Mucosa of descending colon (tissue), 3 donors: ENCODE measurements around the gene RIPPLY3. TPM values are rescaled to one million over a fixed set of nuclear protein-coding genes. Genes with fewer than 3 reads are reported as not detected.

Experiments
- ATAC-seq: fragments of 200-7000 bp; cut with Tn5 transposase; one replicate; pipeline ENCODE4 v1.9.1; 2020; ENCODE audit warnings: mild to moderate bottlenecking, moderate library complexity
- DNase-seq, 3 donors: peaks; one replicate each; pipeline ENCODE4 v3.0.0-alpha.2; 2020
- H3K36me3 ChIP-seq: fragments of 200-600 bp; one replicate; pipeline ENCODE4 v1.8.0; 2021; ENCODE audit warnings: low read depth, mild to moderate bottlenecking
- H3K4me1 ChIP-seq: fragments of 200-600 bp; one replicate; pipeline ENCODE4 v1.8.0; 2021; ENCODE audit warnings: low read depth, mild to moderate bottlenecking
- H3K4me3 ChIP-seq: fragments of 200-600 bp; one replicate; pipeline ENCODE4 v1.8.0; 2021; ENCODE audit warnings: mild to moderate bottlenecking
- H3K9me3 ChIP-seq: fragments of 200-600 bp; one replicate; pipeline ENCODE4 v1.8.0; 2021; ENCODE audit warnings: mild to moderate bottlenecking
- CTCF ChIP-seq: fragments of 200-600 bp; IDR thresholded peaks from one replicate; pipeline ENCODE4 v1.8.0; 2022; ENCODE audit warnings: antibody characterized with exemption, mild to moderate bottlenecking
- intact Hi-C, 2 donors: fragments of 100-400 bp; cut with DNase I in 1 of 2; cut with micrococcal nuclease in 1 of 2; formaldehyde crosslinking; loops; one replicate each; pipeline versions ENCODE4 v1.11.0 to v1.11.1; 2022; cut with DNase I, micrococcal nuclease
- total RNA-seq, 3 donors: library from RNA; stranded (reverse); fragmentation: NEBNext Ultra II Directional in 2 of 3; extraction: Animal tissue kit (Norgen Biotek cat#: 25700) in 2 of 3; gene quantifications; one replicate each; pipeline versions ENCODE4 v1.2.1 to v1.2.4, GENCODE V29; 2021 to 2023
- donor health status: DM: no; HTN: no; CAD: no; lungs with moderate emphysema.
- donor health status: DM: no; HTN: no; CAD: no.
- donor health status: DM: no; HTN: yes; CAD: no.

RIPPLY3 gene
- total RNA-seq, 3 donors from 2014 or later, result not detected

GRCh38 chr21:37039411-37040075 is 33.0 kb downstream of the RIPPLY3 start:
- intact Hi-C loops, result no loop called here
- no peak for TF ChIP-seq CTCF
- H3K4me1 ChIP-seq, result no peaks in the 10 kb centered on the region

GRCh38 chr21:37040212-37040611 is 33.7 kb downstream of the RIPPLY3 start:
- intact Hi-C loops, result no loop called here
- H3K36me3 ChIP-seq, result no peaks in the 10 kb centered on the region
- DNase-seq, result no peak
- TF ChIP-seq CTCF, result no peak
- no peaks in the 10 kb centered on the region for H3K9me3 ChIP-seq
- no peak overlapping the region for H3K4me3 ChIP-seq
- no peaks in the 10 kb centered on the region for H3K4me1 ChIP-seq
- no peak for ATAC-seq

More at GRCh38 chr21:37039411-37040075, 33.0 kb downstream of the RIPPLY3 start:
- Histone ChIP-seq H3K4me3 (no peak overlapping the region), H3K36me3 (no peaks in the 10 kb centered on the region), H3K9me3 (no peaks in the 10 kb centered on the region)
- no peak for DNase-seq
- no peak for ATAC-seq

GRCh38 chr21:37041706-37042271 is 35.3 kb downstream of the RIPPLY3 start:
- DNase-seq (no peak), ATAC-seq (peak; percentile 68)
- no peaks in the 10 kb centered on the region for H3K36me3 ChIP-seq
- H3K4me1 ChIP-seq, result no peaks in the 10 kb centered on the region
- no peaks in the 10 kb centered on the region for H3K9me3 ChIP-seq
- no peak overlapping the region for H3K4me3 ChIP-seq
- intact Hi-C loops, result no loop called here
- no peak for TF ChIP-seq CTCF

- intact Hi-C loops, result no loop called here
- TF ChIP-seq CTCF, result no peak
- Histone ChIP-seq H3K4me3 (no peak overlapping the region), H3K9me3 (no peaks in the 10 kb centered on the region), H3K4me1 (no peaks in the 10 kb centered on the region), H3K36me3 (no peaks in the 10 kb centered on the region)
- DNase-seq (no peak), ATAC-seq (no peak)
Measured at GRCh38 chr21:37043818-37044217, 37.3 kb downstream of the RIPPLY3 start.

GRCh38 chr21:37044643-37045042 is 38.1 kb downstream of the RIPPLY3 start:
- intact Hi-C loops, result no loop called here
- no peak for TF ChIP-seq CTCF

More at GRCh38 chr21:37044643-37045042, 38.1 kb downstream of the RIPPLY3 start:
- H3K4me3 ChIP-seq, result no peak overlapping the region
- ATAC-seq (no peak), DNase-seq (no peak)
- no peaks in the 10 kb centered on the region for H3K9me3 ChIP-seq
- no peaks in the 10 kb centered on the region for H3K36me3 ChIP-seq
- H3K4me1 ChIP-seq, result no peaks in the 10 kb centered on the region
